ENCODE data around the gene RAE1. TPM values are rescaled to one million over a fixed set of nuclear protein-coding genes. Genes with fewer than 3 reads are reported as not detected.

Gene RAE1
- total and polyA plus RNA-seq, 2 experiments from 2014 or later: 35.4 to 43.3 TPM

DNA sequence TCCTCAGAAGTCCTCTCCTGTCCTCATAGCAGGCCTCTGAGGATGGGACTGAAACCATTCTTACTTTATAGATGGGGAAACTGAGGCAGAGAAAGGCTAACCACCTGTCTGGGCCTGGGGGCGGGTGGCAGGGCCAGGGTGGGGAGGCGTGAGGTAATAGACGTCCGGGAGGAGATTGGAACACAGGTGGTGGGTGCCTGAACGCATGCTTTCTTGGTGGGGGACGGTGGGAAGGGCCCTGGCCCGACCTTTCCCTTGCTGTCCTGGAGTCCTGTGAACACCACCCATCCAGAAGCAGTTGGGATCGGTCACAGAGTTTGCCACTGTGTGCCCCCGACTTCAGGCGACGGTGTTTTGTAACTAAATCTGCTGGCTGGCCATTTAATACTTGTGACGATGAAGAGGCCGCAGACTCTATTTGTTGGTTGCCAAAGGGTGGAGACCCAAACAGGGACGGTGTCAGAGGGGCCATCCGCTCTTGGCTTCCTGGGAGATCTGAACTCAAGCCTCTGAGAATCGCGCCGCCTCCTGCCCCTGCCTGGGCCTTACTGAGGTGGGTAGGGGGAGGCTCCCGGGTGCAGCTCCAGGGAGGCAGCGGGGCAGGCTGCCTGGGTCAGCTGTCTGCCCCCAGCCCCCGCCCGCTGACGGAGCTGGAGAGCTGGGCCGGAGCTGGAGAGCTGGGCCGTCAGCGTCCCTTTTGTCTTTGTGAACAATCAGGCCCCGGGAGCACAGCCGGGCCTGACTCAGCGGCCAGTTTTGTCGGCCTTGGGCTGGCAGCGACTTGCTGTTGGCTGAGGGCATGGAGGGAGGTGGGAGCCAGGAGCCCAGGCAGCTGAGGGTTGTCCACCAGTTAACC is 44.3 kb downstream of the RAE1 start:
- Histone ChIP-seq H3K4me1 (ENCODE audit: insufficient read depth) (no peaks in the 10 kb centered on the region; the same call in 1 of the 2 replicates), H3K27me3 (ENCODE audit: insufficient read depth) (no peaks in the 10 kb centered on the region), H4K20me1 (replicated peaks; ENCODE audit: insufficient read depth) (peaks cover 23% of the 10 kb centered on the region), H3K27ac (ENCODE audit: low read depth) (0 out of 2 replicates have a peak overlapping the region, but pooled peaks have one; percentile 14), H3K4me3 (no peak overlapping the region), H3F3A (replicated peaks; ENCODE audit: low read depth) (no peaks in the 10 kb centered on the region), H3K79me2 (replicated peaks; ENCODE audit: insufficient read depth) (peaks cover 78% of the 10 kb centered on the region), H3K4me2 (peak overlapping the region; percentile 38; the same call in 1 of the 2 replicates), H3K9me2 (ENCODE audit: insufficient read depth) (no peaks in the 10 kb centered on the region), H2AFZ (no peak overlapping the region), H3K36me3 (ENCODE audit: insufficient read depth) (peaks cover 7% of the 10 kb centered on the region; the same call in 1 of the 2 replicates)
- peak; percentile 59 for ATAC-seq
- H3K27ac Mint-ChIP-seq: peak overlapping the region; percentile 94
- no peaks in the 10 kb centered on the region for H3K9me3 Mint-ChIP-seq
- peaks cover 13% of the 10 kb centered on the region for H3K27me3 Mint-ChIP-seq (ENCODE audit: insufficient read depth, low read depth, poor library complexity)
- TF ChIP-seq ZNF331 (CRISPR knock-in tag; IDR thresholded peaks at IDR 0.05; ENCODE audit: low read depth) (no peak), JUNB (IDR thresholded peaks at IDR 0.05; ENCODE audit: unreplicated experiment) (no peak), POLR2AphosphoS5 (IDR thresholded peaks at IDR 0.05; ENCODE audit: low read depth) (no peak), STAT1 (IDR thresholded peaks at IDR 0.05; ENCODE audit: unreplicated experiment) (no peak), ZNF114 (CRISPR knock-in tag; IDR thresholded peaks at IDR 0.05) (no peak), CREB1 (CRISPR knock-in tag; IDR thresholded peaks at IDR 0.05; ENCODE audit: low read depth) (no peak), NANOG (IDR thresholded peaks at IDR 0.05; ENCODE audit: borderline replicate concordance) (no peak), EZH2phosphoT487 (IDR thresholded peaks at IDR 0.05; ENCODE audit: unreplicated experiment) (no peak), EZH2 (IDR thresholded peaks at IDR 0.05; ENCODE audit: low read depth, unreplicated experiment) (no peak)
- TF ChIP-seq, protein P1, sequence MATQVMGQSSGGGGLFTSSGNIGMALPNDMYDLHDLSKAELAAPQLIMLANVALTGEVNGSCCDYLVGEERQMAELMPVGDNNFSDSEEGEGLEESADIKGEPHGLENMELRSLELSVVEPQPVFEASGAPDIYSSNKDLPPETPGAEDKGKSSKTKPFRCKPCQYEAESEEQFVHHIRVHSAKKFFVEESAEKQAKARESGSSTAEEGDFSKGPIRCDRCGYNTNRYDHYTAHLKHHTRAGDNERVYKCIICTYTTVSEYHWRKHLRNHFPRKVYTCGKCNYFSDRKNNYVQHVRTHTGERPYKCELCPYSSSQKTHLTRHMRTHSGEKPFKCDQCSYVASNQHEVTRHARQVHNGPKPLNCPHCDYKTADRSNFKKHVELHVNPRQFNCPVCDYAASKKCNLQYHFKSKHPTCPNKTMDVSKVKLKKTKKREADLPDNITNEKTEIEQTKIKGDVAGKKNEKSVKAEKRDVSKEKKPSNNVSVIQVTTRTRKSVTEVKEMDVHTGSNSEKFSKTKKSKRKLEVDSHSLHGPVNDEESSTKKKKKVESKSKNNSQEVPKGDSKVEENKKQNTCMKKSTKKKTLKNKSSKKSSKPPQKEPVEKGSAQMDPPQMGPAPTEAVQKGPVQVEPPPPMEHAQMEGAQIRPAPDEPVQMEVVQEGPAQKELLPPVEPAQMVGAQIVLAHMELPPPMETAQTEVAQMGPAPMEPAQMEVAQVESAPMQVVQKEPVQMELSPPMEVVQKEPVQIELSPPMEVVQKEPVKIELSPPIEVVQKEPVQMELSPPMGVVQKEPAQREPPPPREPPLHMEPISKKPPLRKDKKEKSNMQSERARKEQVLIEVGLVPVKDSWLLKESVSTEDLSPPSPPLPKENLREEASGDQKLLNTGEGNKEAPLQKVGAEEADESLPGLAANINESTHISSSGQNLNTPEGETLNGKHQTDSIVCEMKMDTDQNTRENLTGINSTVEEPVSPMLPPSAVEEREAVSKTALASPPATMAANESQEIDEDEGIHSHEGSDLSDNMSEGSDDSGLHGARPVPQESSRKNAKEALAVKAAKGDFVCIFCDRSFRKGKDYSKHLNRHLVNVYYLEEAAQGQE (IDR thresholded peaks at IDR 0.05; ENCODE audit: unreplicated experiment): no peak
- TF ChIP-seq, protein P2, sequence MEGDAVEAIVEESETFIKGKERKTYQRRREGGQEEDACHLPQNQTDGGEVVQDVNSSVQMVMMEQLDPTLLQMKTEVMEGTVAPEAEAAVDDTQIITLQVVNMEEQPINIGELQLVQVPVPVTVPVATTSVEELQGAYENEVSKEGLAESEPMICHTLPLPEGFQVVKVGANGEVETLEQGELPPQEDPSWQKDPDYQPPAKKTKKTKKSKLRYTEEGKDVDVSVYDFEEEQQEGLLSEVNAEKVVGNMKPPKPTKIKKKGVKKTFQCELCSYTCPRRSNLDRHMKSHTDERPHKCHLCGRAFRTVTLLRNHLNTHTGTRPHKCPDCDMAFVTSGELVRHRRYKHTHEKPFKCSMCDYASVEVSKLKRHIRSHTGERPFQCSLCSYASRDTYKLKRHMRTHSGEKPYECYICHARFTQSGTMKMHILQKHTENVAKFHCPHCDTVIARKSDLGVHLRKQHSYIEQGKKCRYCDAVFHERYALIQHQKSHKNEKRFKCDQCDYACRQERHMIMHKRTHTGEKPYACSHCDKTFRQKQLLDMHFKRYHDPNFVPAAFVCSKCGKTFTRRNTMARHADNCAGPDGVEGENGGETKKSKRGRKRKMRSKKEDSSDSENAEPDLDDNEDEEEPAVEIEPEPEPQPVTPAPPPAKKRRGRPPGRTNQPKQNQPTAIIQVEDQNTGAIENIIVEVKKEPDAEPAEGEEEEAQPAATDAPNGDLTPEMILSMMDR (conservative IDR thresholded peaks at IDR 0.05; ENCODE audit: low read depth in 2 of 2): no peak
- TF ChIP-seq, protein P3, sequence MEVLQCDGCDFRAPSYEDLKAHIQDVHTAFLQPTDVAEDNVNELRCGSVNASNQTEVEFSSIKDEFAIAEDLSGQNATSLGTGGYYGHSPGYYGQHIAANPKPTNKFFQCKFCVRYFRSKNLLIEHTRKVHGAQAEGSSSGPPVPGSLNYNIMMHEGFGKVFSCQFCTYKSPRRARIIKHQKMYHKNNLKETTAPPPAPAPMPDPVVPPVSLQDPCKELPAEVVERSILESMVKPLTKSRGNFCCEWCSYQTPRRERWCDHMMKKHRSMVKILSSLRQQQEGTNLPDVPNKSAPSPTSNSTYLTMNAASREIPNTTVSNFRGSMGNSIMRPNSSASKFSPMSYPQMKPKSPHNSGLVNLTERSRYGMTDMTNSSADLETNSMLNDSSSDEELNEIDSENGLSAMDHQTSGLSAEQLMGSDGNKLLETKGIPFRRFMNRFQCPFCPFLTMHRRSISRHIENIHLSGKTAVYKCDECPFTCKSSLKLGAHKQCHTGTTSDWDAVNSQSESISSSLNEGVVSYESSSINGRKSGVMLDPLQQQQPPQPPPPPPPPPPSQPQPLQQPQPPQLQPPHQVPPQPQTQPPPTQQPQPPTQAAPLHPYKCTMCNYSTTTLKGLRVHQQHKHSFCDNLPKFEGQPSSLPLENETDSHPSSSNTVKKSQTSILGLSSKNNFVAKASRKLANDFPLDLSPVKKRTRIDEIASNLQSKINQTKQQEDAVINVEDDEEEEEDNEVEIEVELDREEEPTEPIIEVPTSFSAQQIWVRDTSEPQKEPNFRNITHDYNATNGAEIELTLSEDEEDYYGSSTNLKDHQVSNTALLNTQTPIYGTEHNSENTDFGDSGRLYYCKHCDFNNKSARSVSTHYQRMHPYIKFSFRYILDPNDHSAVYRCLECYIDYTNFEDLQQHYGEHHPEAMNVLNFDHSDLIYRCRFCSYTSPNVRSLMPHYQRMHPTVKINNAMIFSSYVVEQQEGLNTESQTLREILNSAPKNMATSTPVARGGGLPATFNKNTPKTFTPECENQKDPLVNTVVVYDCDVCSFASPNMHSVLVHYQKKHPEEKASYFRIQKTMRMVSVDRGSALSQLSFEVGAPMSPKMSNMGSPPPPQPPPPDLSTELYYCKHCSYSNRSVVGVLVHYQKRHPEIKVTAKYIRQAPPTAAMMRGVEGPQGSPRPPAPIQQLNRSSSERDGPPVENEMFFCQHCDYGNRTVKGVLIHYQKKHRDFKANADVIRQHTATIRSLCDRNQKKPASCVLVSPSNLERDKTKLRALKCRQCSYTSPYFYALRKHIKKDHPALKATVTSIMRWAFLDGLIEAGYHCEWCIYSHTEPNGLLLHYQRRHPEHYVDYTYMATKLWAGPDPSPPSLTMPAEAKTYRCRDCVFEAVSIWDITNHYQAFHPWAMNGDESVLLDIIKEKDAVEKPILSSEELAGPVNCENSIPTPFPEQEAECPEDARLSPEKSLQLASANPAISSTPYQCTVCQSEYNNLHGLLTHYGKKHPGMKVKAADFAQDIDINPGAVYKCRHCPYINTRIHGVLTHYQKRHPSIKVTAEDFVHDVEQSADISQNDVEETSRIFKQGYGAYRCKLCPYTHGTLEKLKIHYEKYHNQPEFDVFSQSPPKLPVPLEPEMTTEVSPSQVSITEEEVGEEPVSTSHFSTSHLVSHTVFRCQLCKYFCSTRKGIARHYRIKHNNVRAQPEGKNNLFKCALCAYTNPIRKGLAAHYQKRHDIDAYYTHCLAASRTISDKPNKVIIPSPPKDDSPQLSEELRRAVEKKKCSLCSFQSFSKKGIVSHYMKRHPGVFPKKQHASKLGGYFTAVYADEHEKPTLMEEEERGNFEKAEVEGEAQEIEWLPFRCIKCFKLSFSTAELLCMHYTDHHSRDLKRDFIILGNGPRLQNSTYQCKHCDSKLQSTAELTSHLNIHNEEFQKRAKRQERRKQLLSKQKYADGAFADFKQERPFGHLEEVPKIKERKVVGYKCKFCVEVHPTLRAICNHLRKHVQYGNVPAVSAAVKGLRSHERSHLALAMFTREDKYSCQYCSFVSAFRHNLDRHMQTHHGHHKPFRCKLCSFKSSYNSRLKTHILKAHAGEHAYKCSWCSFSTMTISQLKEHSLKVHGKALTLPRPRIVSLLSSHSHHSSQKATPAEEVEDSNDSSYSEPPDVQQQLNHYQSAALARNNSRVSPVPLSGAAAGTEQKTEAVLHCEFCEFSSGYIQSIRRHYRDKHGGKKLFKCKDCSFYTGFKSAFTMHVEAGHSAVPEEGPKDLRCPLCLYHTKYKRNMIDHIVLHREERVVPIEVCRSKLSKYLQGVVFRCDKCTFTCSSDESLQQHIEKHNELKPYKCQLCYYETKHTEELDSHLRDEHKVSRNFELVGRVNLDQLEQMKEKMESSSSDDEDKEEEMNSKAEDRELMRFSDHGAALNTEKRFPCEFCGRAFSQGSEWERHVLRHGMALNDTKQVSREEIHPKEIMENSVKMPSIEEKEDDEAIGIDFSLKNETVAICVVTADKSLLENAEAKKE (CRISPR knock-in tag; IDR thresholded peaks at IDR 0.05): no peak
- TF ChIP-seq, protein P4, sequence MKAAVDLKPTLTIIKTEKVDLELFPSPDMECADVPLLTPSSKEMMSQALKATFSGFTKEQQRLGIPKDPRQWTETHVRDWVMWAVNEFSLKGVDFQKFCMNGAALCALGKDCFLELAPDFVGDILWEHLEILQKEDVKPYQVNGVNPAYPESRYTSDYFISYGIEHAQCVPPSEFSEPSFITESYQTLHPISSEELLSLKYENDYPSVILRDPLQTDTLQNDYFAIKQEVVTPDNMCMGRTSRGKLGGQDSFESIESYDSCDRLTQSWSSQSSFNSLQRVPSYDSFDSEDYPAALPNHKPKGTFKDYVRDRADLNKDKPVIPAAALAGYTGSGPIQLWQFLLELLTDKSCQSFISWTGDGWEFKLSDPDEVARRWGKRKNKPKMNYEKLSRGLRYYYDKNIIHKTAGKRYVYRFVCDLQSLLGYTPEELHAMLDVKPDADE (IDR thresholded peaks at IDR 0.05): no peak
- DNase-seq (ENCODE audit: low spot score): no peak
- H3K36me3 Mint-ChIP-seq (ENCODE audit: low read depth): peaks cover 60% of the 10 kb centered on the region
- 0 out of 3 replicates have a peak overlapping the region, but pooled peaks have one; percentile 16 for H3K4me3 Mint-ChIP-seq
- H3K4me1 Mint-ChIP-seq: peaks cover 42% of the 10 kb centered on the region
